CD4-positive, alpha-beta T cell treated with Interleukin-6 at 100 ng/mL for 8 hours (primary cell): ENCODE measurements around the gene HGS.
"Not testable (repeated sequence)": the region's sequence is repeated elsewhere in the genome, so short reads cannot be mapped to it uniquely, and the experiment has no call there.

Experiments used
- DNase-seq: peaks from one replicate; pipeline ENCODE4 v3.0.0-alpha.2; 2020; ENCODE audit warnings: mixed read lengths, low spot score

The HGS gene

DNA sequence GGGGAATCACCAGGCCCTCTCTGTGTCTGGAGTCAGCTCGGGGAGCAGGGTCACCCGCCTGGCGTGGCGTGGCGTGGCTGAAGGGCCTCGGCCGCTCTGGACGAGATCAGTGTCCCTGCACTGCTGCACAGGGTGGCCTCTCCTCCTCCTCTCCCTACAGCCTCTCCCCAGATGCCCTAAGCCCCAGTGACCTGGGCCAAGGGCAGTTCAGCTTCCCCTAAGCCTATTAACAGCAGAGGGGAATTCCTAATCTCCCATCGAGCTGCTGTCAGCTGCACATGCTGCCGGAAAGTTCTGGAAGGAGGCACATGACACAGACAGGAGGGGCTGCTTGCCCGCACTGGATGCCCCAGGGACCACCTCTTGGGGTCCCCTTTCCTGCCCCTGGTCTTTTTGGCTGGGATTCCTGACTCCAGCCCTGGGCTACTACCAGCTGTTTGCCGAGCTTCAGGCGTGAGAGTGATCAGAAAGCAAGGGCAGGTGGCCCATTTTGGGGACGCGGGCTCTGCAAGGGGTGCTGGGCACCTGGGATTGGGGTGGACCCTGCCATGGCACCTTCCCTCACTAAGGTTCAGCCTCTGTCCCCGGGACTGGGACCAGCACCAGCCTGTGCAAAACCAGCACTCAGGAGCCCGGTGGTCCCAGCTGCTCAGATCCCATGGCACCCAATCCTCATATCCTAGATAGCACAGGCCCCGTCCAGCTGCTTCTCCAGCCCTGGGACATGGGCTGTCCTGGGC lies 28.3 kb upstream of the HGS start:
- no peak for DNase-seq

DNA sequence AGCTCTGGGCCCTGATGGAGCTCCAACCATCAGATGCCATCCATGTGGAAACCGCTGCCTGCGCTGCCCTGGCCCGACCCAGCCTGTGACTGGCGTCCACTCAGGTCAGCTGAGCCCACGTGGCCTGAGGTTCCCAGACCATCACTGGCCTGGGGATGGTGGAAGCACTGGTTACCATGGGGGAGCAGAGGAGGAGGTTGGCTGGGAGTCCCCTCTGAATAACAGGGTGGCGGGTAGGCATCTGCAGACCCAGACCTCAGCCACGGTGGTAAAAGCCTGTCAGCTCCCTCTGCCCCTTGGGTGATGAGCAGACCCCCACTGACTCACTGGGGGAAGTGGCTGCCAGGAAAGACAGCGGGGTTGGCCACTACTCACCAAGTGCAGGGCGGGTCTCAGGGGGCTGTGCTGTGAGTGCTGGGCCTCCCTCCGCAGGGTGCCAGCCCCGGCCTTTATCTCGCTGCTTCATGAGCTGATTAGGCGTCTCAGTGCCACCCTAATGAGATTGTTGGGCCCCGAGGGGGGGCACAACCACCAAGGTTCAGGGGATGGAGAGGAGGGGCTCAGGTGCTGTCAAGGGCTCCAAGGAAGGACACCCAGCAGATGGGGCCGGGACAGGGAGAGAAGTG lies 27.6 kb upstream of the HGS start, which contains the start of gene PDE6G:
TSS of gene PDE6G (minus strand) at position 425 of the 626 bp plus-strand sequence. CDS start 3,237 bp downstream, outside the sequence.
- DNase-seq, result no peak

DNA sequence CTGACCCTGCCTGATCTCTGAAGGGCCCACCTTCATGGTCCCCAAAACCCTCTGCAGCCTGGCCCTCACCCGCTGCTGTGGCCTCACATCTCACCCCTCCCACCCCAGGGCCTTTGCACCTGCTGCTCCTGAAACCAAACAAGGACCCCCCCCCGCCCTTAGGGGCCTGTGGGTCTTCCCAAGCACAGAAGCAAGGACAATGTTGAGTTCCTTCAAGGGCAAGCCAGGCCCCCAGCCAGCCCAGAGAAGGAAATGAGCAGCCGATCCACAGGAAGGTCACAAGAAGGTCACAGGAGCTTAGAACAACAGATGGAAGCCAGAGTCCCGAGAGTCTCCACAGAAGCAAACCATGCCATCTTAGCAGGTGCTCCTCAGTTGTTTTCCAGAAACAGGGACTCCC lies 27.0 kb upstream of the HGS start:
- no peak for DNase-seq

DNA sequence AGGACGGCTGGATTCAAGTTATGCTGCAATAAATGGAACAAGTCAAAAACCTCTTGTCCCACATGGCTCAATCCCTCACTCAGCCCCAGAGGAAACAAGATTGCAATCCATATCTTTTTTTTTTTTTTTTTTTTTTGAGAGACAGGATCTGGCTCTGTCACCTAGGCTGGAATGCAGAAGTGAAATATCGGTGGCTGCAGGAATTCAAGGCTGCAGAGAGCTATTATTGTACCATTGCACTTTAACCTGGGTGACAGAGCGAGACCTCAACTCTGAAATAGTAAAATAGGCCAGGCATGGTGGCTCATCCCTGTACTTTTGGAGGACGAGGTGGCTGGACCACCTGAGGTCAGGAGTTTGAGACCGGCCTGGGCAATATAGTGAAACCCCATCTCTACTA lies 24.8 kb upstream of the HGS start:
- no peak for DNase-seq

- DNase-seq, result no peak
Observed at GRCh38 chr17:81660441-81660840, 23.4 kb upstream of the HGS start.

DNA sequence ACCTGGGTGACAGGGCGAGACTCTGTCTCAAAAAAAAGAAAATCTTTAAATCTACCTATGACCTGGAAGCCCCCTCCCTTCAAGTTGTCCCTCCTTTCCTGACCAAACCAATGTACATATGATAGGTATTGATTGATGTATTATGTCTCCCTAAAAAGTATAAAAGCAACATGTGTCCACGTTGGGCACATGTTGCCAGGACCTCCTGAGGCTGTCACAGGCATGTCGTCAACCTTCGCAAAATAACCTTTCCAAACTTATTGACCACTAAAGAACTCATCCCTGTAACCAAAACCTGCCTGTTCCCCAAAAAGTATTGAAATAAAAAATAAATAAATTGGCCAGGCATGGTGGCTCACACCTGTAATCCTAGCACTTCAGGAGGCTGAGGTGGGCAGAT lies 21.8 kb upstream of the HGS start:
- DNase-seq, result no peak

DNA sequence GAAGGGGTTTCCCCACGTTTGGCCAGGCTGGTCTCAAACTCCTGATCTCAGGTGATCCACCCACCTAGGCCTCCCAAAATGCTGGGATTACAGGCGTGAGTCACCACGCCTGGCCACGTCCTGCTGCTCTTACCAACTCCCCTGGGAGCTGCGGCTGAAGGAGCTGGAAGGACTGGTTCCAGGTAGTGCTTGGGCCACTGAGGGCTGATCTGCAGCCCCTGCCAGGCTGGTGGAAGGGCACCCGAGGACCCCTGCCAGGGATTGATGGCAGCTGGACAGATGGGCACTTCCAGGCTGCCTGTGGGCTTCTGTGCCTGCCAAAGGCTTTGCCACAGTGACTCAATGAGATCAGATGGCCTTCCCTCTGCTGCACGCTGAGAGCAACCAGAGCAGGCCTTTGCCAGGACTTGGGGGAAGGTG lies 19.8 kb upstream of the HGS start:
- DNase-seq, result no peak

DNA sequence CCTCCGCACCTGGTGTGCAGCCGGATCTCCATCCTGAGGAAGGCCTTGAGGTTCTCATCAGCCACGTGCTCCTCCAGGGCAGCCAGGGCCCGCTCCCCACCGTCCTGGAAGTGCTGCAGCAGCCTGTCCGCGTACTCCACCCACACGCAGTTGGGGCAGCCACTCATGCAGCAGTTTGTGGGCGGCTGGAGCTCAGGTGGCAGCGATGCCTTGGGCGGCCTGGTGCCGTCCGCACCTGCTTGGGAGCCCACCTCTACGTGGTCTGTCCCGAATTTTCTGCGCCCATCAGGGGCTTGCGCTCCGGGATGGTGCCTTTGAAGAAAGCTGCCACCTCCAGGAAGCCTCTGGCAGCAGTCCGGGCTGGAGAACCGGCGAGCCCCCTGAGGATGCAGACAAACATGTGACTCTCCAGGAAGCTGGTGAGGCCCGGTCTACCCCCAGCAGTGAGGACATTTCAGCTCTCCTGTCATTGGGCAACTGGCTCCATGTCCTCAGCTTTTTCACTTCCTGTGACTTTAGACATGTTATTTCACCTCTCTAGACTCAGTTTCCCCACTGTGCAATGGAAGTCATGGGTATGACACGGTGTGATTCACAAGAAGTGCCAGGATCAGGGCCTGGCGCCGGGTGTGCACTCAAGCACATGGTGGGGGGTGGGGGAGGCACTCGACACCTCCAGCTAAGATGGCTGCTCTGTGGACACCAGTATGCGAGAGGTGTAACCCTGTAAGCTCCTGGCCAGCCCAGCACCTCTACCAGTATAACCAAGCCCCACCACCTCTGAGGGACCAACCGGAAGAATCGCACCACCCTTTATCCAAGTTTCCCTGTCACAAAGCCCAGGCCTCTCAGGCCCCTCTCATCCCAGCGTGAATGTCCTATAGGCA lies 18.4 kb upstream of the HGS start:
- DNase-seq, result no peak

- DNase-seq, result peak; percentile 18
Observed at GRCh38 chr17:81666092-81666341, 17.8 kb upstream of the HGS start.

DNA sequence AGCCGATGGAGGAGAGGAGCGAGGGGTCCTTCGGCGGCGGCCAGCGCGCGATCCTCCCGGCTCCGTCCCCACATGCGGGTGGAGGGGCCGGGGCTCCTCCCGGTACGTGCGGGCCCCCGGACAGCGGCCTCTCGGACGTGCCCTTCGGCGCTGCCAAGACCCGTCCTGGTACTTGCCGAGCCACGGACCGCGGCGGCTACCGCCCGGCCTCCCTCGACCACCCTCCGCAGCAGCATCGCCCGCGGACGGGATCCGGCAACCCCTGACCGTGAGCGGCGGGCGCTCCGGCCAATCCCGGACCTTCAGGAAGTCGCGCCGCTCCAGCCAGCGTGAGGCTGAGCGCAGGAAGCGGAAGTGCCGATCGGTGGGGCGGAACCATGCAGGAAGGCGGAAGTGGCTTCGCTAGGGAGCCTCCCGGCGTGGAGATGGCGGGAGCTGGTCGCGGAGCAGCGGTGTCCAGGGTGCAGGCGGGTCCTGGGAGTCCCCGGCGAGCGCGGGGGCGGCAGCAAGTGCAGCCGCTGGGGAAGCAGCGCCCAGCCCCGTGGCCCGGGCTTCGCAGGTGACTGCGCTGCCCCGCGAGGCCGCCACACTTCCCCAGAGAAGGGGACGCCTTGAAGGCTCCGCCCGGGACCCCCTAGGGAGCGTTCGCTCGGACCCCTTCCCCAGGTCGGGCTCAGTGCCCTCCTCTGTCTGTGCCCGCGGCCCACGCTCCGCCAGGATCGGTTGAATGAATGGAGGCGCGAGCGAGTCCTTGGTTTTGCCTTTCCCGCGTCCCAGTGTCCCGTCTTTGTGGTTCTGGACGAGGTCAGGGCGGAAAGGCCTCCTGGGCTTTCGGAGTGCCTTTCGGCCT lies 17.2 kb upstream of the HGS start, which contains the start of the genes CCDC137 and OXLD1:
TSS of gene CCDC137 (plus strand) at position 396 of the 850 bp plus-strand sequence. CDS start at position 426, 30 bp downstream.
TSS of gene OXLD1 (minus strand) at position 264 of the 850 bp plus-strand sequence. CDS start at position 236, 28 bp downstream.
- peak; percentile 92 for DNase-seq

GRCh38 chr17:81667754-81668153 lies 16.1 kb upstream of the HGS start:
- no peak for DNase-seq

GRCh38 chr17:81672504-81672903 lies 11.3 kb upstream of the HGS start:
- DNase-seq, result no peak

- no peak for DNase-seq
Observed at GRCh38 chr17:81672954-81673353, 10.9 kb upstream of the HGS start.

DNA sequence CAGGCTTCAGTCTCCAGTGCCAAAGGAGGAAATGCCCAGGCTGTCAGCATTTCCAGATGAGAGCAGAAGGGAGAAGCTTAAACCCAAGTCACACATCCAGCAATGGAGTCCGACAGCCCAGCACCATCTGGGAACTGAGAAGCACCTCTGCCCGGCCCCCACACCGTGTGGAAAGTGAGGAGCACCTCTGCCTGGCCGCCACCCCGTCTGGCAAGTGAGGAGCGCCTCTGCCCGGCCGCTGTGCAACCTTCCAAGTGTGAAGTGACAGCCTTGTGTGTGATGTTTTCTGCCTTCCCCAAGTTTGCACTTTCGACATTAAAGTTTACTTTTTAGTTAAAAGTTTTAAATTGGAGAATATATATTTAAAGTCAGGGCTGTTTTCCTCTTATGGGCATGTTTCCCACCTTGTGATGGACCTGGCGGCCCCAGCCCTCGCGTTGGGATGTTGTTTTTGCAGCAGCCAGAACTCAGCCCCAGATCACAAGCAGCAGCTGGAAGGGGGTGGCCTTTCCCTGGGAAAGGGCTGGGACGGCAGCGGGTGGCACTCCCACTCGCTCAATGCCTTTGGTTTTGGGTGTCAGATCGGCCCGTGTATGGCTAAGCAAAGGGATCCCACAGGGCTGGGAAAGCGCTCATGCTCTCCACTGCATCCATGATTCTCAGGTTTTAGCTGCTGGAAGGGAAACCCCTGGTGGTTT lies 10.1 kb upstream of the HGS start:
- DNase-seq, result no peak

- DNase-seq, result not testable (repeated sequence)
Observed at GRCh38 chr17:81675515-81676221, 8.1 kb upstream of the HGS start.

GRCh38 chr17:81676906-81677305 lies 6.9 kb upstream of the HGS start:
- DNase-seq, result no peak

DNA sequence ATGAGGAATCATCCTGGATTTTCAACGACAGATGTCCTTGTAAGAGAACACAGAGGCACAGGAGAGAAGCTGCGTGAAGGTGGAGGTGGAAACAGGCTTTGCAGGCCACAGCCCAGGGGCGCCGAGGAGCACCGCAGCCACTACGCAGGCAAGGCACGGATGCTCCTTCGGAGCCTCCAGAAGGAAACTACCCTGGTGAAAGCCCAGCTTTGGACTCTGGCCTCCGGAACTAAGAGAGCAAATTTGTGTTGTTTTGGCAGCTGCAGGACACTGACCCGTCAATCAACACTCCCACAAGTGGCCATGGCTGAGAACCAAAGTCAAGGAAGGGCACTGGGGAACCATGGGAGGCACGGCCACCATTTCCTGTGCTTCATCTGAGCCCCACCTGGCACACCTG lies 3.7 kb upstream of the HGS start:
- no peak for DNase-seq

GRCh38 chr17:81681672-81682071 lies 2.1 kb upstream of the HGS start:
- no peak for DNase-seq

- no peak for DNase-seq
Observed at GRCh38 chr17:81682565-81683207, 1.1 kb upstream of the HGS start.

DNA sequence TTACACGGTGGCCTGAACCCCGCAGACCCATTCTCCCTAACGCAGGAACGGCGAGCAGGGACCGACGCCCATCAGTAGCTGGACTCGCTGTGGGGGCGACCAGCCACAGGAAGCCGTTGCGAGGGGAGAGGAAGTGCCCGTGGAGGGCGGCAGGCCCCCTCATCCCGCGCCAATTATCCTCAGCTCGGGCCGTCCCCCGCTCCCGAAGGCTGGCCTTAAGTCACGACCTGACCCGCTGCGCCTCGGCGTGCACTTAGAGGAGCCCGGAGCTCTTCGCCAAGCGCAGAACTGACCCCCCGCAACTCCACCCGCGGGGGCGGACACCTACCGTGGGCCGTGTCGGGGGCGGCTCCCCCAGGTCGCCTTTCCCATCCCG lies 615 bp upstream of the HGS start:
- no peak for DNase-seq
